ENCODE measurements around the gene AKAP9.
"Not testable (repeated sequence)": the region's sequence is repeated elsewhere in the genome, so short reads cannot be mapped to it uniquely, and the experiment has no call there.

The AKAP9 gene

DNA sequence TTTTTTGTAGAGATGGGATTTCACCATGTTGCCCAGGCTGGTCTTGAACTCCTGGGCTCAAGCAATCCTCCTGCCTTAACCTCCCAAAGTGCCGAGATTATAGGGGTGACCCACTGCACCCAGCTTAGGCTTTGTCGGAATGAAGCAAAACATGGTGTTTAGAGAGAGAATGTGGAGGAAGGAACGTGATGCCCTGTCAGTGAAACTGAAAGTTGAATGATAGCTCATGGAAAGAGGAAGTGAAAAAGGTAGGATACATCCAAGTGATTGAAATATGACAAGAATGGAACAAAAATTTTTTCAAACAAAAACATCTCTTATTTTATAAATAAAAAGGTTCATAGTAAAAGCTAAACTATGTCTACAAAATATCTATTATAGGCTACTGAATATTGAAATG lies 5.9 kb downstream of the AKAP9 start:
- TF ChIP-seq, protein P1, sequence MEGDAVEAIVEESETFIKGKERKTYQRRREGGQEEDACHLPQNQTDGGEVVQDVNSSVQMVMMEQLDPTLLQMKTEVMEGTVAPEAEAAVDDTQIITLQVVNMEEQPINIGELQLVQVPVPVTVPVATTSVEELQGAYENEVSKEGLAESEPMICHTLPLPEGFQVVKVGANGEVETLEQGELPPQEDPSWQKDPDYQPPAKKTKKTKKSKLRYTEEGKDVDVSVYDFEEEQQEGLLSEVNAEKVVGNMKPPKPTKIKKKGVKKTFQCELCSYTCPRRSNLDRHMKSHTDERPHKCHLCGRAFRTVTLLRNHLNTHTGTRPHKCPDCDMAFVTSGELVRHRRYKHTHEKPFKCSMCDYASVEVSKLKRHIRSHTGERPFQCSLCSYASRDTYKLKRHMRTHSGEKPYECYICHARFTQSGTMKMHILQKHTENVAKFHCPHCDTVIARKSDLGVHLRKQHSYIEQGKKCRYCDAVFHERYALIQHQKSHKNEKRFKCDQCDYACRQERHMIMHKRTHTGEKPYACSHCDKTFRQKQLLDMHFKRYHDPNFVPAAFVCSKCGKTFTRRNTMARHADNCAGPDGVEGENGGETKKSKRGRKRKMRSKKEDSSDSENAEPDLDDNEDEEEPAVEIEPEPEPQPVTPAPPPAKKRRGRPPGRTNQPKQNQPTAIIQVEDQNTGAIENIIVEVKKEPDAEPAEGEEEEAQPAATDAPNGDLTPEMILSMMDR (IDR thresholded peaks at IDR 0.05; ENCODE audit: low read depth, low read length), result no peak
- no peak for DNase-seq (ENCODE audit: extremely low read depth, low read depth)

DNA sequence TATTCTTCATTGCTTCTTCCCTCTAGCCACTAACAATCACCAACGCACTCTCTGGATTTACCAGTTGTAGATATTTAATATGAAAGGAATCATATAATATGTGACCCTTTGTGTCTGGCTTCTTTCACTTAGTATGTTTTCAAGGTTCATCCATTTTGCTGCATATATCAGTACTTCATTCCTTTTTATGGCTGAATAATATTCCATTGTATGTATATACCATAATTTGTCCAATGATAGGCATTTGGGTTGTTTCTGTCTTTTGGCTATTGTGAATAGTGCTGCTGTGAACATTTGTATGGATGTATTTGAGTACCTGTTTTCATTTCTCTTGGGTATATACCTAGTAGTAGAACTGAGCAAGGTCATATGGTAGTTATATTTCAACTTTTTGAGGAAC lies 7.3 kb downstream of the AKAP9 start:
- TF ChIP-seq, protein P1 (IDR thresholded peaks at IDR 0.05; ENCODE audit: low read depth, low read length), result no peak

DNA sequence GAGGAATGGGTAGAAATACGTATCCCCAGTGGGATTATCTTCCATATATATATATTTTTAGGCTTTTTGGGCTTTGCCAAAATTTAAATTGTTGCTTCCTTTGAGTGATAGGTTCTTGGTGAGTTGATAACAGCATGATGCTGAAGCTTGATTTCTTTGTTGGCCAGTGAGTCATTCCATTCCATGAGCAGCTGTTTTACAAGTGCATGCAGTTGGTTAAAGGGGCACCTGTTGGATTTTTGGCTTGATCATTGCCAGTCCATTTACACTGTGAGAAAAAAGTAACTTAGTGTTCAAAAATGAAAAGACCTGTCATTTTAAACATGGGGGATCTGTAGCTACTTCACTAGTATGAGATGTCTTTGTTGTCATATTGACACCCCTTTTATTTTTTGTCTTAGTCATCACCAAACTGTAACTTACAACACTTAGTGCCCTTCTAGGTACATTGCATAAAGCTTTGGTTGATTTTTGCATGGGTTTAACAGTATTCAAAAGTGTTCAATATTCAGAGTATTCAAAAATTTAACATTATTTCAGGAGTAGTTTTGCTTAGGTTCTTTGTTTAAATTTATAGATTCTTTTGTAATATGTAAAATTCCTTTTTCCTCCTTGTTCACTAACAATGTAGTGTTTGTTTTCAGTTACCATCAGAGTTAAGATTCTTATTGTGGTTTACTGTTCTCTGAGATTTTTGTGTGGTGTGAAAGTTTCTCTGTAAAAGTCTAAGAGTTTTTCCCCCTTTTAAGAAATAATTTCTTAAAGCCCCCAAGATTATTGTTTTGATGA lies 8.8 kb downstream of the AKAP9 start:
- TF ChIP-seq, protein P1 (IDR thresholded peaks at IDR 0.05; ENCODE audit: low read depth, low read length), result no peak
- no peak for DNase-seq (ENCODE audit: extremely low read depth, low read depth)

More for the DNA sequence above, 7.3 kb downstream of the AKAP9 start:
- no peak for DNase-seq (ENCODE audit: extremely low read depth, low read depth)

DNA sequence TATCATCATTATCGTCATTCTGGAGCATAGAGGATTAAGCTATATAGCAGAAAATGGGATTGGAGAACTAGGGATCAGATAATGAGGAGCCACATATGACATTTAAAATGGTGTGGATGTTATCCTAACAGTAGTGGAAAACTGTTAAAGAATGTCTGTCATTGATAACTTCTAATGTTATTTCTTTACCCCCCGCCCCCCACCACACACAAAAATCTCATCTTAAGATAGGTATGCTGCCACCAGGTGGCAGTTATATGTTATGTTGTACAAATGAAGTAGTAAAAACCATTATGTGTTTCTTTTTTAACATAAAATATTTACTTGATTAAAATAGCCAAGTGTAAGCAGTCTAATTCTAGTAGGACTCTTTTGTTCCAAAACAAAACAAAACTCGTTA lies 13.0 kb downstream of the AKAP9 start:
- DNase-seq (ENCODE audit: extremely low read depth, low read depth), result no peak

DNA sequence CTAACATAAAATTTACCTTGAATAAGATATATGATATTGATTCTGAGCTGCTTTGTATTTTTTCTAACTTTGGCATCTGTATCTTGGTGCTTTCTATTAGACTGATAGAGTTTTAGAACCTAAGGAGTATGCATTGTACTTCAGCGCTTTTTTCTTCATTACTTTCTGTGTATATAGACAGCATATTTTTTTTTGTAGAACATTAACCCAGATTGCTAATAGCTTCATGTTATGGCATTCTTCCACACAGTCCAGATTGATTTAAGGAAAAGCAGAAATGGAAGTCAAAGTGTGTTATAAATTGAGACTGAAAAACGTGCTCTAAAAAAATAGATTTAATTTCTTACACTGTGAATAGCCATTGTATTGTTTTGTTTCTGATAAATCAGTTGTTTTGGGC lies 15.8 kb downstream of the AKAP9 start:
- DNase-seq (ENCODE audit: extremely low read depth, low read depth), result not testable (repeated sequence)

More for the DNA sequence above, 13.0 kb downstream of the AKAP9 start:
- TF ChIP-seq, protein P1 (IDR thresholded peaks at IDR 0.05; ENCODE audit: low read depth, low read length), result no peak; the same call in 1 of the 2 replicates

DNA sequence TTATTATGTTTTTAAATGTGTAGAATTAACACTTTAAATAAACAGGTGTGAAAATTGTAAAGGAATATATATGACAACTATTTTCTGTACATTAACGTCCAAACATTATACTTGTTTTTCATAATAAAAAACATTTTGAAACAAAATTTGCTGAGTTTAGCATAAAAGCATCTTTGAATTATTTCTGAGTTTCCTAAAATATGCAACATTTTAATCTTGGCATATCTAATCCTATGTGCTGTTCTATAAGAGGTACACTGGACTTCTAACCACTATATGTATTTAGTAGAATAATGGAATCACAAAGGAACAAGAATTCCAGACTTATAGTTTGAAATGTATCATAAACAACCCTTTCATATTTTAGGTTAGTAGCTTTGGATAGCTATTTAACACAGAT lies 16.6 kb downstream of the AKAP9 start:
- DNase-seq (ENCODE audit: extremely low read depth, low read depth), result no peak
- TF ChIP-seq, protein P1 (IDR thresholded peaks at IDR 0.05; ENCODE audit: low read depth, low read length), result no peak

DNA sequence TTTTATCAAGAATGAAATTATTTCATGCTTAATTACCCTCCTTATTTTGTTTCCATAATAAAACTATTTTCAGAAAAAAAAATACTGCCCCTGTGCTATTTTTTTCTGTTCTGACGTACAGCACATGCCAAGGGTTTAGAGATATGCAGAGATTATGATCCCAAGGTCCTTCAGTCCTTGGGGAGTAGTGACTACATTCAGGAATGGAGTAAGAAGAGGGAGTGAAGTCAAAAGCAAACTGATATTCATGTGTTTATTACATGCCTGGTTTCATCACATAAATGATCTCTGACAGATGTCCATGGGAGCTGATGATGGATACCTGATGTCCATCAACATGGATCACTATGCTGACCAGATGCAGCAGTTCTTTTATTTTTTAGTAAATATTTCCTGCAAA lies 17.2 kb downstream of the AKAP9 start:
- DNase-seq (ENCODE audit: extremely low read depth, low read depth), result no peak
- TF ChIP-seq, protein P1 (IDR thresholded peaks at IDR 0.05; ENCODE audit: low read depth, low read length), result no peak

DNA sequence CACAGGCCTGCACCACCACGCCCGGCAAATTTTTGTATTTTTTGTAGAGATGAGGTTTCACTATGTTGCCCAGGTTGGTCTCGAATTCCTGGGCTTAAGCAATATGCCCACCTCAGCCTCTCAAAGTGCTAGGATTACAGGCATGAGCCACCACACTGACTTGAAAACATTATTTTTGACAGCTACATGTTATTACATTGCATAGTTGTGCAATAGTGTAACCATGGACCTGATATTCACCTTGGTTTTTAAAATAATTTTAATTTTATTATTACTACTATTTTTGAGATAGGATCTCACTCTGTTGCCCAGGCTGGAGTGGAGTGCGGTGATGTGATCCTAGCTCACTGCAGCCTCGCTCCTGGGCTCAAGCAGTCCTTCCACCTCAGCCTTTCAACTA lies 18.4 kb downstream of the AKAP9 start:
- TF ChIP-seq, protein P1 (IDR thresholded peaks at IDR 0.05; ENCODE audit: low read depth, low read length), result no peak
- no peak for DNase-seq (ENCODE audit: extremely low read depth, low read depth)
